ENCODE measurements around the gene EZR. TPM values are rescaled to one million over a fixed set of nuclear protein-coding genes. Genes with fewer than 3 reads are reported as not detected.

Gene EZR
- total and polyA plus RNA-seq, 2 of the 8 experiments (the other 6 are each of a cell fraction or from before 2014, with no cell fraction given), result 122 to 286 TPM

- Histone ChIP-seq H4K20me1 (replicated peaks in 1 of 2; ENCODE audit: control insufficient read depth in 1 of 2, insufficient read depth in 2 of 2, low read length in 2 of 2) (peaks cover 4 to 19% of the 10 kb centered on the region in 2 experiments), H3K9ac (replicated peaks in 1 of 4; ENCODE audit: extremely low read depth in 1 of 4, low read depth in 3 of 4, low read length in 3 of 4) (no peak overlapping the region), H3K36me3 (ENCODE audit: control insufficient read depth in 2 of 4, insufficient read depth in 4 of 4, low read length in 3 of 4) (peaks cover 49 to 95% (median 82%) of the 10 kb centered on the region in 4 experiments), H2BK12ac (ENCODE audit: low read depth, low read length) (no peak overlapping the region), H2BK120ac (replicated peaks; ENCODE audit: low read depth, low read length) (no peak overlapping the region), H4K8ac (ENCODE audit: extremely low read depth, insufficient read depth, low read length) (no peak overlapping the region), H3K4me2 (ENCODE audit: insufficient read depth in 1 of 2, low read depth in 2 of 2, low read length in 2 of 2) (no peak overlapping the region), H4K91ac (replicated peaks; ENCODE audit: insufficient read length, low read length) (no peak overlapping the region), H2AK5ac (ENCODE audit: low read depth, low read length) (no peak overlapping the region), H3K18ac (ENCODE audit: extremely low read depth, low read length) (no peak overlapping the region), H2BK5ac (ENCODE audit: low read depth, low read length) (no peak overlapping the region), H3K79me2 (ENCODE audit: control insufficient read depth in 1 of 2, insufficient read depth in 2 of 2, low read length in 2 of 2) (peaks cover 0 to 80% of the 10 kb centered on the region in 2 experiments; a peak in 2 of 4 replicates), H3K4ac (replicated peaks; ENCODE audit: insufficient read length, low read depth, low read length) (no peak overlapping the region), H3K27ac (ENCODE audit: low read depth, low read length) (no peak overlapping the region), H3K4me3 (ENCODE audit: extremely low read depth in 1 of 4, insufficient read depth in 2 of 4, low read depth in 3 of 4, low read length in 4 of 4) (no peak overlapping the region), H2BK20ac (ENCODE audit: low read length) (no peak overlapping the region), H3K27me3 (replicated peaks in 1 of 4; ENCODE audit: control insufficient read depth in 3 of 4, extremely low read depth in 1 of 4, insufficient read depth in 3 of 4, low read length in 3 of 4) (no peaks in the 10 kb centered on the region), H3K23ac (ENCODE audit: insufficient read length) (no peak overlapping the region), H3K14ac (ENCODE audit: insufficient read length) (no peak overlapping the region), H3K4me1 (replicated peaks in 1 of 4; ENCODE audit: control insufficient read depth in 3 of 4, insufficient read depth in 4 of 4, low read length in 3 of 4) (peaks cover 0 to 2% (median under 1%) of the 10 kb centered on the region in 4 experiments; a peak in 2 of 7 replicates), H3K23me2 (ENCODE audit: low read depth, low read length) (no peaks in the 10 kb centered on the region), H2AFZ (ENCODE audit: low read length) (no peak overlapping the region), H3K56ac (replicated peaks; ENCODE audit: insufficient read length, low read depth, low read length) (no peak overlapping the region), H3K9me3 (ENCODE audit: insufficient read depth in 2 of 2, low read depth in 1 of 2, low read length in 1 of 2) (no peaks in the 10 kb centered on the region), H3K79me1 (ENCODE audit: low read depth, low read length) (peaks cover 16% of the 10 kb centered on the region; the same call in 1 of the 2 replicates), H2BK15ac (ENCODE audit: low read length) (no peak overlapping the region), H4K5ac (ENCODE audit: insufficient read length, low read depth, low read length) (no peak overlapping the region)
- POLR2A ChIA-PET (ENCODE audit: partially characterized antibody), result interaction anchor here (1.1 to 2.4 kb wide), 2 partner anchors 10 to 15 kb away, joined by 3 to 8 read pairs; no protein-coding TSS in a partner anchor
- WGBS, 2 experiments (ENCODE audit: extremely low coverage in 1 of 2, insufficient coverage in 1 of 2, insufficient read length in 1 of 2, insufficient replicate concordance in 2 of 2, low coverage in 1 of 2, low lambda C conversion rate in 2 of 2, missing lambda C conversion rate in 1 of 2), result 89% methylated on average over 5 of the region's 5 CpGs; no CpG with 5 or more reads in 1 of the 2 experiments
- no peak for TF ChIP-seq SP4 (IDR thresholded peaks at IDR 0.05; ENCODE audit: low read length)
- TF ChIP-seq SRF (IDR thresholded peaks at IDR 0.05; ENCODE audit: low read depth, low read length), result no peak
- TF ChIP-seq ZNF274 (IDR thresholded peaks at IDR 0.05; ENCODE audit: borderline replicate concordance, extremely low read depth, low read length), result no peak
- TF ChIP-seq POLR2AphosphoS5 (IDR thresholded peaks at IDR 0.05; ENCODE audit: low read depth, low read length), result no peak
- no peak for TF ChIP-seq RXRA (IDR thresholded peaks at IDR 0.05; ENCODE audit: insufficient read depth, low read depth, low read length)
- TF ChIP-seq, protein P1, sequence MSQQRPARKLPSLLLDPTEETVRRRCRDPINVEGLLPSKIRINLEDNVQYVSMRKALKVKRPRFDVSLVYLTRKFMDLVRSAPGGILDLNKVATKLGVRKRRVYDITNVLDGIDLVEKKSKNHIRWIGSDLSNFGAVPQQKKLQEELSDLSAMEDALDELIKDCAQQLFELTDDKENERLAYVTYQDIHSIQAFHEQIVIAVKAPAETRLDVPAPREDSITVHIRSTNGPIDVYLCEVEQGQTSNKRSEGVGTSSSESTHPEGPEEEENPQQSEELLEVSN (IDR thresholded peaks at IDR 0.05), result no peak
- TF ChIP-seq, protein P2, sequence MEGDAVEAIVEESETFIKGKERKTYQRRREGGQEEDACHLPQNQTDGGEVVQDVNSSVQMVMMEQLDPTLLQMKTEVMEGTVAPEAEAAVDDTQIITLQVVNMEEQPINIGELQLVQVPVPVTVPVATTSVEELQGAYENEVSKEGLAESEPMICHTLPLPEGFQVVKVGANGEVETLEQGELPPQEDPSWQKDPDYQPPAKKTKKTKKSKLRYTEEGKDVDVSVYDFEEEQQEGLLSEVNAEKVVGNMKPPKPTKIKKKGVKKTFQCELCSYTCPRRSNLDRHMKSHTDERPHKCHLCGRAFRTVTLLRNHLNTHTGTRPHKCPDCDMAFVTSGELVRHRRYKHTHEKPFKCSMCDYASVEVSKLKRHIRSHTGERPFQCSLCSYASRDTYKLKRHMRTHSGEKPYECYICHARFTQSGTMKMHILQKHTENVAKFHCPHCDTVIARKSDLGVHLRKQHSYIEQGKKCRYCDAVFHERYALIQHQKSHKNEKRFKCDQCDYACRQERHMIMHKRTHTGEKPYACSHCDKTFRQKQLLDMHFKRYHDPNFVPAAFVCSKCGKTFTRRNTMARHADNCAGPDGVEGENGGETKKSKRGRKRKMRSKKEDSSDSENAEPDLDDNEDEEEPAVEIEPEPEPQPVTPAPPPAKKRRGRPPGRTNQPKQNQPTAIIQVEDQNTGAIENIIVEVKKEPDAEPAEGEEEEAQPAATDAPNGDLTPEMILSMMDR (IDR thresholded peaks at IDR 0.05; ENCODE audit: control extremely low read depth in 1 of 3, insufficient read depth in 1 of 3, low read depth in 1 of 3, low read length in 3 of 3), result no peak
- no peak for TF ChIP-seq CBX5 (IDR thresholded peaks at IDR 0.05; ENCODE audit: low read depth, low read length)
- DNase-seq (ENCODE audit: low read depth in 1 of 2, low spot score in 2 of 2) (no peak), FAIRE-seq (no peak)
- CTCF ChIA-PET (ENCODE audit: partially characterized antibody), result interaction anchor here (0.7 to 4.5 kb wide), 4 partner anchors 12 to 20 kb away, joined by 4 to 19 read pairs (median 11); no protein-coding TSS in a partner anchor
Measured at GRCh38 chr6:158783851-158784250, 35.3 kb downstream of the EZR start.
